Sciatic nerve (tissue), 2 donors: ENCODE measurements around the gene OR2F1. TPM values are rescaled to one million over a fixed set of nuclear protein-coding genes. Genes with fewer than 3 reads are reported as not detected.

Experiments
- ATAC-seq: fragments of 200-7000 bp; cut with Tn5 transposase; one replicate; pipeline ENCODE4 v1.9.1; 2020; ENCODE audit warnings: mild to moderate bottlenecking, moderate library complexity
- DNase-seq: peaks from one replicate; pipeline ENCODE4 v3.0.0-alpha.2; 2020; ENCODE audit warnings: low spot score
- intact Hi-C: fragments of 100-400 bp; cut with DNase I; formaldehyde crosslinking; loops from one replicate; pipeline ENCODE4 v1.14.2; 2022
- total RNA-seq: library from RNA; stranded (reverse); fragmentation: NEBNext Ultra II Directional; extraction: Animal tissue kit (Norgen Biotek cat#: 25700); gene quantifications from one replicate; pipeline ENCODE4 v1.2.1, GENCODE V29; 2021
- donor health status: DM: no; HTN: no; CAD: no.
- donor health status: DM: no; HTN: no; CAD: no.

Gene OR2F1
- total RNA-seq, result not detected

- intact Hi-C loops, result no loop called here
- ATAC-seq (no peak), DNase-seq (no peak)
Observed at GRCh38 chr7:143954544-143954943, at the start of gene OR2F1. Gene OR2F1 (plus strand): TSS chr7:143954844. CDS start chr7:143959971, 5,127 bp downstream.

GRCh38 chr7:143905509-143905908, 49.1 kb upstream of the OR2F1 start:
- intact Hi-C loops, result no loop called here
- no peak for ATAC-seq

GRCh38 chr7:143906151-143906550, 48.5 kb upstream of the OR2F1 start:
- DNase-seq, result no peak
- ATAC-seq, result no peak
- intact Hi-C loops, result no loop called here

More at GRCh38 chr7:143905509-143905908, 49.1 kb upstream of the OR2F1 start:
- no peak for DNase-seq

- DNase-seq, result no peak
- intact Hi-C loops, result no loop called here
- ATAC-seq, result no peak
Observed at GRCh38 chr7:143906895-143907294, 47.7 kb upstream of the OR2F1 start.

- DNase-seq, result no peak
- ATAC-seq, result no peak
- intact Hi-C loops, result no loop called here
Observed at GRCh38 chr7:143908120-143908519, 46.5 kb upstream of the OR2F1 start.

- ATAC-seq, result peak; percentile 56
- intact Hi-C loops, result no loop called here
- no peak for DNase-seq
Observed at GRCh38 chr7:143909863-143910262, 44.8 kb upstream of the OR2F1 start.

- intact Hi-C loops, result no loop called here
- ATAC-seq (no peak), DNase-seq (no peak)
Observed at GRCh38 chr7:143910473-143911248, 44.0 kb upstream of the OR2F1 start.

- no peak for DNase-seq
- ATAC-seq, result no peak
- intact Hi-C loops, result no loop called here
Observed at GRCh38 chr7:143913945-143914615, 40.6 kb upstream of the OR2F1 start.

GRCh38 chr7:143914938-143915652, 39.5 kb upstream of the OR2F1 start:
- DNase-seq, result no peak
- intact Hi-C loops, result no loop called here
- no peak for ATAC-seq

- ATAC-seq (no peak), DNase-seq (no peak)
- intact Hi-C loops, result no loop called here
Observed at GRCh38 chr7:143924851-143925250, 29.8 kb upstream of the OR2F1 start.

GRCh38 chr7:143929224-143929920, 25.3 kb upstream of the OR2F1 start:
- no peak for DNase-seq
- intact Hi-C loops, result no loop called here
- no peak for ATAC-seq

- ATAC-seq (no peak), DNase-seq (no peak)
- intact Hi-C loops, result no loop called here
Observed at GRCh38 chr7:143931739-143932138, 22.9 kb upstream of the OR2F1 start.

GRCh38 chr7:143934526-143935325, 19.9 kb upstream of the OR2F1 start, which contains the start of gene OR2F2:
Gene OR2F2 (plus strand): TSS chr7:143935233. CDS start chr7:143935233, 0 bp downstream.
- intact Hi-C loops, result no loop called here
- no peak for DNase-seq
- ATAC-seq, result no peak

GRCh38 chr7:143936087-143937009, 18.3 kb upstream of the OR2F1 start:
- DNase-seq (no peak), ATAC-seq (no peak)
- intact Hi-C loops, result no loop called here

GRCh38 chr7:143938379-143939243, 16.0 kb upstream of the OR2F1 start:
- intact Hi-C loops, result no loop called here
- DNase-seq (no peak), ATAC-seq (no peak)

- intact Hi-C loops, result no loop called here
- ATAC-seq, result no peak
- no peak for DNase-seq
Observed at GRCh38 chr7:143945423-143945822, 9.2 kb upstream of the OR2F1 start.

GRCh38 chr7:143947111-143947510, 7.5 kb upstream of the OR2F1 start:
- no peak for DNase-seq
- intact Hi-C loops, result no loop called here
- ATAC-seq, result no peak
